Ishikawa (cell line): ENCODE measurements around the gene TMEM235.

ENCODE experiments used
- CEBPB ChIP-seq: IDR thresholded peaks from 2 replicates; pipeline ENCODE4 v1.6.1; 2012
- CREB1 ChIP-seq: IDR thresholded peaks from 2 replicates; pipeline ENCODE4 v1.6.1; 2012; ENCODE audit warnings: low read depth
- EGR1 ChIP-seq: IDR thresholded peaks from 2 replicates; pipeline ENCODE4 v1.6.1; 2012
- EP300 ChIP-seq: IDR thresholded peaks from 2 replicates; pipeline ENCODE4 v1.6.1; 2012; ENCODE audit warnings: borderline replicate concordance
- FOXM1 ChIP-seq: IDR thresholded peaks from 2 replicates; pipeline ENCODE4 v1.6.1; 2012; ENCODE audit warnings: low read depth, borderline replicate concordance
- NFIC ChIP-seq: IDR thresholded peaks from 2 replicates; pipeline ENCODE4 v1.6.1; 2012
- RAD21 ChIP-seq: IDR thresholded peaks from 2 replicates; pipeline ENCODE4 v1.6.1; 2012; ENCODE audit warnings: low read depth
- REST ChIP-seq: IDR thresholded peaks from 2 replicates; pipeline ENCODE4 v1.6.1; 2012; ENCODE audit warnings: low read depth, mild to moderate bottlenecking
- TAF1 ChIP-seq: IDR thresholded peaks from 2 replicates; pipeline ENCODE4 v1.6.1; 2012; ENCODE audit warnings: low read depth, mild to moderate bottlenecking
- TCF12 ChIP-seq: IDR thresholded peaks from 2 replicates; pipeline ENCODE4 v1.6.1; 2012; ENCODE audit warnings: low read depth
- TEAD4 ChIP-seq: IDR thresholded peaks from 2 replicates; pipeline ENCODE4 v1.6.1; 2012
- USF1 ChIP-seq: IDR thresholded peaks from 2 replicates; pipeline ENCODE4 v1.6.1; 2012
- YY1 ChIP-seq: IDR thresholded peaks from 2 replicates; pipeline ENCODE4 v1.6.1; 2012; ENCODE audit warnings: low read depth
- ZBTB7A ChIP-seq: IDR thresholded peaks from 2 replicates; pipeline ENCODE4 v1.6.1; 2012; ENCODE audit warnings: low read depth
- TF ChIP-seq, protein P1 (sequence below): IDR thresholded peaks from 2 replicates; pipeline ENCODE4 v1.6.1; 2012

Gene TMEM235

DNA sequence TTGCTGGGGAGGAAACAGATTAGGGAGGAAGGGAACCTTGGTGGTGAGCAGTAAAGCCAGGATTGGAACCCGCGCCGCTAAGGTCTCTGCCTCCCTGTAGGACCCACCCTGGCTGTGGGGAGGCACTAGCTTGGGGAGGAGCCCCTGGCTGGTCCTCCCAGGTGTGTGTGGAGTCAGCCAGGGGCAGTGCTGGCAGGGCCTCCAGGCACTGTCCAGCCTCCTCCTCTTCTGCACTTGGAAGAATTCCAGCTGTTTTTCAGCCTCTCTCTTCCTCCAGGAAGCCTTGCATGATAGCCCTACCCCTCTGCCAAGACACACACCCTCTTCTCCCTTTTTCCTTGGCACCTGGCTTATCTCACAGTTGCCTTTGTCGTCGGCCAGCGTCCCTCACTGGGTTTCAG, 34.8 kb downstream of the TMEM235 start:
- TF ChIP-seq REST = no peak
- no peak for TF ChIP-seq CREB1
- no peak for TF ChIP-seq ZBTB7A
- no peak for TF ChIP-seq EGR1
- no peak for TF ChIP-seq YY1
- TF ChIP-seq RAD21 = no peak
- TF ChIP-seq, protein P1, sequence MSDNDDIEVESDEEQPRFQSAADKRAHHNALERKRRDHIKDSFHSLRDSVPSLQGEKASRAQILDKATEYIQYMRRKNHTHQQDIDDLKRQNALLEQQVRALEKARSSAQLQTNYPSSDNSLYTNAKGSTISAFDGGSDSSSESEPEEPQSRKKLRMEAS = no peak
- TF ChIP-seq USF1 = no peak
- TF ChIP-seq EP300 = no peak
- TF ChIP-seq CEBPB = no peak
- TF ChIP-seq NFIC = no peak
- no peak for TF ChIP-seq FOXM1
- no peak for TF ChIP-seq TCF12
- no peak for TF ChIP-seq TAF1
- no peak for TF ChIP-seq TEAD4

DNA sequence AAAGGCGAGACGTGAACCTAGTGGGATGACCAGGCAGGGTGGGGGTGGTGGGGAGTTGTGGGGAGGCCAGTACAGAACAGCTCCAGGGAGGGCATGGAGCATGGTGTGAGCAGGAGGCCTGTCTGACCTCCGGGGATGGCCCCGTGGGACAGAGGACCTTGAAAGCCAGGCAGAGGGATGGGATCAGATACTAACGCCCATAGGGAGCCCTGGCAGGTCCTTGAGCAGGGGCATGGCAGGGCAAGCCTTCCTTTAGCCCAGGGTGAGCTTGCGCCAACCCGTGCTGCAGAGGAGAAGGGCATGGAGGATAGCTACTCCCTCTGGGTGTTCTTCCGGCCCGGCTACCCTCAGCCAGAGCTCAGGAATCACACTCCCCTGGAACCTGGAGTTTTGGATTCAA, 35.3 kb downstream of the TMEM235 start:
- TF ChIP-seq NFIC (no peak), REST (no peak), TEAD4 (no peak), TCF12 (no peak)

DNA sequence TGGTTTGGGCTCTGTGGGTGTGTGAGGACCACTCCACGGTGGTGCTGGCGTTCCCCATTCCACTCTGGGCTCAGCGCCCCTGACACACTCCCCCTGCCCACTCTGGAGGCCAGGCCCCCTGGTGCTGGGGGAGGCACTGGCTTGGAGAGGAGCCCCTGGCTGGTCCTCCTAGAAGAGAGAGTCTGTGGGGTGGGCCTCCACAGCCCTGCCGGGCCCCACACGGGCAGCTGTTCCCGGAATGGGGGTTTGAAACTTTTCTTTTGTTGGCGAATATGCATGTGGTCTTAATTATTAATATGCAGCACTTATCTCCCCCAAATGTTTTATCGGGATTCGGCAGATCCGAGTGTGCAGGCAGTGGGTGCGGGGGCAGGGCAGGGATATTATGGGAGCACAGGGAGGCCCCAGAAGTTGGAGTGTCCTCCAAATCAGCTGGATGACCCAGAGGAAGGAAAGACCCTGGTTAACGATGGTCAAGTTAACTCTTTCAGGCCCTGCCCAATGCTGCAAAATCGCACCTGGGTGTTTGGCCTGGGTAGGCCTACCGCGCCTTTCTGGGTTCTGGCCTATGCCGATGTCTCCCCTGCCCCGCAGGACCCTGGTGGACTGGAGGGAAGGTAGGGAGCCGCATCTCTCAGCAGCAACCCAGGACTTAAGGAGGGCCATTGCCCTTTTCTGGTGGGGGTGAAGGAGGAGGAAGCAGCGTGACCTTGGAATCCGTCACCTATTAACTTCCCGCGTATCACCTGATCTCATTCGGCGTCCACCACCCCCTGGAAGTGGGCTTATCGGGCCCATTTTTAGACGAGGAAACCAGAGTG, 36.0 kb downstream of the TMEM235 start:
- no peak for TF ChIP-seq ZBTB7A
- no peak for TF ChIP-seq USF1
- no peak for TF ChIP-seq CEBPB
- no peak for TF ChIP-seq TAF1
- TF ChIP-seq, protein P1 = no peak
- TF ChIP-seq REST = no peak
- no peak for TF ChIP-seq RAD21
- TF ChIP-seq NFIC = no peak
- TF ChIP-seq CREB1 = no peak
- TF ChIP-seq TCF12 = no peak
- TF ChIP-seq EGR1 = no peak

DNA sequence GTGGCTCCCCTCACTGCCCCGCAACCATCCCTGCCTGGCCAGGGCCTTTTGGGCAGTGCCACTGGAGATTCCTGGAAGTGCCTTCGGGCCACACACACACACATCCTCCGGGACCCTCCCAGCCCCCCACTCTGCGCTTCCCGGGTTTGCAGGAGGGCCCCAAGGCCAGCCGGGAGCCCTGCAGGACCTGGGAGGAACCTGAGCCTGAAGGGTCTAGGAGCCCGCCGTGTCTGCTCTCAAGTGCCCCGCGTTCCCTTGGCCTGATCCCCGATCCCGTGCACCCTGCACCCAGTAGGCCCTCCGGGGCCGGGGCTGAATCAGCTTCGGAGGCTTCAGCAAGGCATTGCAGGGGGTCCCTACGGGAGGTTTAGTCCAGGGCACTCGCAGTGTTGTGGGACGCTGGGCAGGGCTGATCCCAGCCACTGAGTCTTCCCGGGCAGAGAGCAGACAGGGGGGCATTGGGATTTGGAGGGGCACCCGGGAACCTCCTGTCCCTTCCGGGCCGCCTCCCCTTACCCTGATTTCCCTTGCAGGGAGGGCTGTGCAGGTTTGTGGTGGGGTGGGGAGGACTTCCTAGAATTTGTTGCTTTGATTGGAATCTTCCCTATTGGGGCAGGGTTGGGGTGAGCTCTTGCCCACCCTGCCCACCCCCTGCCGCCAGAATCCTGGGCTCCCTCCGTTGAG, 36.9 kb downstream of the TMEM235 start:
- TF ChIP-seq CEBPB (no peak), EGR1 (no peak), TAF1 (no peak), NFIC (no peak), TCF12 (no peak), EP300 (no peak), TEAD4 (no peak), USF1 (no peak)
